ELF-1 (cell line): Measurements from ENCODE around the gene EPHB3.

Experiments
- DNase-seq: peaks from one replicate; pipeline ENCODE4 v3.0.0-alpha.2; 2016; ENCODE audit warnings: low read depth, low spot score

EPHB3 gene

GRCh38 chr3:184561061-184561912 lies at the start of gene EPHB3:
EPHB3 (plus strand) TSS chr3:184561785; CDS start chr3:184562236, 451 bp downstream.
- DNase-seq = peak; percentile 100

- no peak for DNase-seq
These were observed 49.0 kb upstream of the EPHB3 start for GRCh38 chr3:184512621-184513020.

- DNase-seq = peak; percentile 95
These were observed 48.1 kb upstream of the EPHB3 start for GRCh38 chr3:184513276-184514170.

GRCh38 chr3:184514171-184514490 lies 47.5 kb upstream of the EPHB3 start:
- DNase-seq = no peak

GRCh38 chr3:184523825-184524615 lies 37.6 kb upstream of the EPHB3 start:
- DNase-seq = peak; percentile 38

GRCh38 chr3:184524981-184525336 lies 36.6 kb upstream of the EPHB3 start:
- DNase-seq = no peak

- peak; percentile 65 for DNase-seq
These were observed 36.1 kb upstream of the EPHB3 start for GRCh38 chr3:184525337-184526087.

GRCh38 chr3:184526088-184526433 lies 35.5 kb upstream of the EPHB3 start:
- DNase-seq = no peak

GRCh38 chr3:184531626-184532280 lies 29.8 kb upstream of the EPHB3 start:
- no peak for DNase-seq

GRCh38 chr3:184532940-184533732 lies 28.4 kb upstream of the EPHB3 start:
- no peak for DNase-seq

GRCh38 chr3:184537885-184538665 lies 23.5 kb upstream of the EPHB3 start:
- peak; percentile 71 for DNase-seq

GRCh38 chr3:184538666-184539431 lies 22.7 kb upstream of the EPHB3 start:
- DNase-seq = no peak

- no peak for DNase-seq
These were observed 21.7 kb upstream of the EPHB3 start for GRCh38 chr3:184539801-184540435.

- DNase-seq = peak; percentile 83
These were observed 20.6 kb upstream of the EPHB3 start for GRCh38 chr3:184540777-184541681.

GRCh38 chr3:184541886-184542562 lies 19.6 kb upstream of the EPHB3 start:
- peak; percentile 16 for DNase-seq

- no peak for DNase-seq
These were observed 19.0 kb upstream of the EPHB3 start for GRCh38 chr3:184542577-184542976.
